Measurements from ENCODE around the gene PDGFRA.

The PDGFRA gene

DNA sequence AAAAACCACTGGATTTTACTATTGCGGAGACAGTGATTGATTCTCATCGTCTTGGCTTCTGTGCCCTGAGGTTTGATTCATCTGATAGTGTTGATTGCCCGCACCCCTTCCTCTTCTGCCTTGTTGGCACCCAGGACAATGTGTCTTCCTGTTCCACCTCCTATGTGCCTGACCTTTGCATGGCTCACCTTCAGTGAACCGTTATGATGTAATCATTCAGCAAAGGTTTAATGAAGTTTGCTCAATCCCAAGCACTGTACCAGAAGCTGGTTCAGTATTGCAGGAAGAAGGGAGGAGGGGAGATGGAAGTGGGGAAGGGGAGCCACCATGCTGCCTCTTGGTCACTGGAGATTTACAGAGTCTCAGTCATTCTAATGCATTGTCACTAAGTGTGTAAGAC lies 36.3 kb downstream of the PDGFRA start:
- DNase-seq: no peak

DNA sequence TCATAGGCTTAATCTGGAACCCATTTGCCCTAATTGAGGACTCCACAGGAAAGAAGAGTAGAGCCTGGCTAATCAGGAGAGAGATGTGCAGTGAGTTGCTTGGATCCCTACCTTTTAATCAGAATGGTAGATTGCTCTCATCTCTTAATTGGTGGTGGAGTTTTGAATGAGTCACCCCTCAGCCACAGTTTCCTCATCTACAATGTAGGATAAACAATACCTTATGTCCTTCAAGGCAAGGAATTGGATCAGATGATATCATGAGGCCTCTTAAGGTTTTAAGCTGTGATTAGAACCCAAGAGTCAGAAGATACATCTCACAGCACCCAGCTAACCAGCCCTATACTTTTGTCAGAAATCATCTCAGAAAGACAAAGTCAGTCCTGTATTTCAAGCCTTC lies 39.1 kb downstream of the PDGFRA start:
- DNase-seq: no peak

DNA sequence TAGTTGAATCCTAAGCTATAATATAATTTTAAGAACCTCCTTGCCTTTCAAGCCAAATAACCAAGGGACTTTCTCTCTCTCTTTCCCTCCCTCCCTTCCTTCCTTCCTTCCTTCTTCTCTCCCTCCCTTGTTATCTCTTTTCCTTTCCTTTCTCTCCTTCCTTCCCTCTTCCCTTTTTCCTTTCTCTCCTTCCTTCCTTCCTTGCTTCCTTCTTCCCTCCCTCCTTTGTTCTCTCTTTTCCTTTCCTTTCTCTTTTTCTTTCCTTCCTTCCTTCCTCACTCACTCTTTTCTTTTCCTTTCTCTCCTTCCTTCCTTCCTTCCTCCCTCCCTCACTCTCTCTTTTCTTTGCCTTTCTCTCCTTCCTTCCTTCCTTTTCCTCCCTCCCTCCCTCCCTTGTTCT lies 42.4 kb downstream of the PDGFRA start:
- no peak for DNase-seq

DNA sequence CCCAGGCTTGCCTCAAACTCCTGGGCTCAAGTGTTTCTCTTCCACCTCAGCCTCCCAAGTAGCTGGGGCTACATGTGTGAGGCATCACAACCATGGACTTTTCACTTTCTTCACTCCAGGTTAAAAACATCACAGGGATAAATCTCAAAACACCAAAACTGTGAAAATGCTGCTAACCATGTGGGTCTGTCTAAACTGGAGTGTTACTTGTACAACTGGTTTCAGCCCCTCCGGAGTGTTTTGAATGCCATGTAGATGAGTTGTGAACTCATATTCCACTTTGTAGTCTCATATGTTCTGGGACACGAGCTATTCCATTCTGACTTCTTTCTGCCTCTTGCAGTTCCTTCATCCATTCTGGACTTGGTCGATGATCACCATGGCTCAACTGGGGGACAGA lies 43.0 kb downstream of the PDGFRA start:
- DNase-seq: no peak

DNA sequence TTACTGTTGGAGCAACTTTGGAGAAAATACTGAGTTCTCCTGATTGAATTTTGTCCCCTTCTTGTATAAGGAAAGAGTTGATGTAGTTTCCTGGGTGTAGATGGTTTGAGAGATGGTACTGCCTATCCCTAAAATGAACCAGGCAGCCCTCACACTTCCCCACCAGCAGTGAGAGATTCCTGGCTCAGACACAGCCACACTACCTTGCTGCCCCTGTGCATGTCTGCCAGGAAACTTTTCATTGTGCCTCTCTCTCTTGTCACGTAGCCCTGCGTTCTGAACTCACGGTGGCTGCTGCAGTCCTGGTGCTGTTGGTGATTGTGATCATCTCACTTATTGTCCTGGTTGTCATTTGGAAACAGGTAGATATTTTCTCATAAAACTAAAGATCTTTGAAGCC lies 45.2 kb downstream of the PDGFRA start:
- DNase-seq: no peak

DNA sequence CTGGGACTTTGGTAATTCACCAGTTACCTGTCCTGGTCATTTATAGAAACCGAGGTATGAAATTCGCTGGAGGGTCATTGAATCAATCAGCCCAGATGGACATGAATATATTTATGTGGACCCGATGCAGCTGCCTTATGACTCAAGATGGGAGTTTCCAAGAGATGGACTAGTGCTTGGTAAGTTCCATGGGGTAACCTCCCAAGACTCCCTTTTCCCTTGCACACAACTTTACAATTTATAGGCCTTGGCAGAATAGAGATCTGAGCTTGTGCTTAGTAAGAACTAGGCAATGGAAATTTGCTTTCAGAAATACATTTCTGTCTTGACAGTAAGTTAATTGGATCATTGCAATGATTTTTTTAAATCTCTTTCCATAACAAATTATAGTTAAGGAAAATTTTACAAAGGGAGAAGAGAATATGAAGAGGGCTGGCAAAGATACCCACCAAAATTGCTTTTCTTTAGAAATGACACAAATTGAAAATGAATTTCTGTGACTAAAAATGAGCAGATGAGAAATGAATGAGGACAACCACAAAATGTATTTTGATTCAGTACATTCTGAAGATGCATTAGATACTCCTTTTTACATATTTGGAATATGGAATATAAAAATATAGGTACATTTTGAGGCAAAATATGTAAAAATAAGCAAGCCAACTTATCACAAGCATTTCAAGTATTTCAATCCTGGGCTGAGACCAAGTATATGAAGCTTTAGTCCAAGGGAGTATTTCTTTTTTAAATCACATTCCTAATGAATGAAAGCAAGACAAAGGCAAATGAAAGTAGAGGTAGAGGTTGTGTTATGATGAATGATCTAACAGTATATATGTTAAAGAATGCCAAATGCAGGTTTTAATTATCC lies 45.9 kb downstream of the PDGFRA start:
- DNase-seq: no peak

DNA sequence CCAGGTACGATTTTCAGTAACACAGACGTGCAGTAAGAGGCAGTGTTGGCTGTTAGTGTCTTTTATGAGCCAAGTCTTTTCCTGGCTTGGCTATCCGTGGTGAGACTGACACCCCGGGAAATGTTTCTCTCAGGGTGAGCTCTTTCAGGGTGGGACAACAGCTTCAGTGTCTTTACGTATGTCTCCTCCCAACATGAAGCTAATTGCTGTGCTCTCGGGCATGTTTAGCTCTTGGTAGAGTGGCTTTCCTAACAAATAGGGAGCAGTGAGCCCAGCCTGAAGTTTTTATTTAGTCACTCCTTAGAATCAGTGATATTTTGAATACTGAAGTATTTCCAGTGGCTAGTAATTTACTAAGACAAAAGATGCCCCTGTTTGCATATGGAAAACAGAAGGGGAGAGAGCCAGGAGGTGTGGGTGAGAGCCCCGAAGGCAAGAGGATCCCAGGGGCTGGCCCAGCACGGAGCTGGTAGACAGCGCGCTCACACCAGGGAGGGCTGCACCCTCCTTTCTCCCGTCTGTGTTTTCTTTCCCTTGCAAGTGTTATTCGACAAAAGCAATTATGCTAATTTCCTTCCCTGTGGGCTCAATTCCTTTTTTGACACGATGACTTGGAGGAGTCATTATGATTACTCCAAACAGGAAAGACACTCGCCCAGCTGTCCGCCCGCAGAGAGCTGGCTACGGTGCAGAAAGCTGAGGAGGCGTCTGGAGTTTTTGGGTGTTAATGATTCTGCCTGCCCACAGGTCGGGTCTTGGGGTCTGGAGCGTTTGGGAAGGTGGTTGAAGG lies 47.7 kb downstream of the PDGFRA start:
- no peak for DNase-seq

DNA sequence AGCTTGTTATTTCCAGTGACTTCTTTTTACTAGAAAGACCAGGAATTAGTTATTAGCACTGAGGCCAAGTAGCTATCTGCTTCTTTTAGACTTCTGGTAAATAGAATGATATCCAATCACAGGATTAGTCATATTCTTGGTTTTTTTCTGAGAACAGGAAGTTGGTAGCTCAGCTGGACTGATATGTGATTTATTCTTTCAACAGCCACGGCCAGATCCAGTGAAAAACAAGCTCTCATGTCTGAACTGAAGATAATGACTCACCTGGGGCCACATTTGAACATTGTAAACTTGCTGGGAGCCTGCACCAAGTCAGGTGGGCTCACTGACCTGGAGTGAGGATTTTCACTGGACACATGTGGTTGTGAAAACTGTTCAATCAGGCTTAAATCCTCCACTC lies 48.6 kb downstream of the PDGFRA start:
- no peak for DNase-seq

DNA sequence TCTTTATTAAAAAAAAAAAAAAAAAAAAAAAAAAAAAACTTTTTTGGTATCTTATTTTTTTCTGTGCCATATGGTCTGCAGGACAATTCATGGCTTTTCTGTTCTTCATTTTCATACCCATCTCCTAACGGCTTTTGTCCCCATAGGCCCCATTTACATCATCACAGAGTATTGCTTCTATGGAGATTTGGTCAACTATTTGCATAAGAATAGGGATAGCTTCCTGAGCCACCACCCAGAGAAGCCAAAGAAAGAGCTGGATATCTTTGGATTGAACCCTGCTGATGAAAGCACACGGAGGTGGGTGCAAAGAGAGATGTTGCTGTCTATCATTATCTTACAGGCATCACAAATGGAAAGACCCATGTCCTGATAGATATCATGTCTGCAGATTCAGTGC lies 49.1 kb downstream of the PDGFRA start:
- DNase-seq: no peak

DNA sequence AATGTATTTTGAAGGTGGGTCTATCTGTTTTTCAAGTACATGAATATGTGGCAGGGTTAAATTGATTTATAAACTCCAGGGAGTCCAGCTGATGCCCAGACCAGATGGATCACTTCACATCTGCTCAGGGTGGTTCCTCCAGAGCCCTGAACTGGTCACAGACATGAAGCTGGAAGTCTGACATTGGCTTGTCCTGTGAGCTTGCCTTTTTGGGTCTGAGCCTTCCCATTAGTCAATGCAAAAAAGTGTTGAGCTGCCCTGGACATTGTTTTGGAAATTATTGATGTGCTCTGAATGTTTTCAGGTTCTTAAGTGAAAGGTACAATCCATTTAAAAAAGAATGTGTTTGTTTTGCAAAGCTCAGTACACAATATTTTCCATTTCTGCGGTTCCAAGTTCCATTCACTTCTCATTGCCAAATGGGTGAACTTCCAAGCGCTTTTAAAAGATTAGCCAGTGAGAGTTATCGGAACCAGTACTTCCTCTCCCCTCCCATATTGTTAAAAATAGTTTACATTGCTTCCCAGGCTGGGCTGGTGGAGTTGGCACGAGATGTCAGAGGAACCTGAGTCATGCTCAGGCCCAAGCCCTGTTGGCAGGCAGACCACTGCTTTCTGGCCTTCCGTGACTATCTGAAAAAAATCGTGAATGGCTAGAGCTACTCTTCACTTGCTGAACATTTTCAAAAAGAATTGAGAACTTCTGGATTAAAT lies 52.1 kb downstream of the PDGFRA start:
- DNase-seq: no peak

DNA sequence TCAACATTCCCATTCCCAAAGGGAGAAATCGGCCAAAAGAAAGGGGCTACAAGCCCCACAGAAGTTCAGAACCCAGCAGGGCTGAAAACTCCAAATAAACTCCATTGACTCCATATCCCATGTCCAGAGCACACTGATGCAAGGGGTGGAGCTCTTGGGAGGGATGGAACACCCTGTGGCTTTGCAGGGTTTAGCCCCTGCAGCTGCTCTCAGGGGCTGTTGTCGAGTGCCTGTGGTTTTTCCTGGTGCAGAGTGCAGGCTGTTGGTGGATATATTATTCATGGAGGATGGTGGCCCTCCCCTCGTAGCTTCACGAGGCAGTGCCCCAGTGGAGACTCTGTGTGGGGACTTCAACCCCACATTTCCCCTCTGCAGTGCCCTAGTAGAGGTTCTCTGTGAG lies 53.7 kb downstream of the PDGFRA start:
- no peak for DNase-seq

DNA sequence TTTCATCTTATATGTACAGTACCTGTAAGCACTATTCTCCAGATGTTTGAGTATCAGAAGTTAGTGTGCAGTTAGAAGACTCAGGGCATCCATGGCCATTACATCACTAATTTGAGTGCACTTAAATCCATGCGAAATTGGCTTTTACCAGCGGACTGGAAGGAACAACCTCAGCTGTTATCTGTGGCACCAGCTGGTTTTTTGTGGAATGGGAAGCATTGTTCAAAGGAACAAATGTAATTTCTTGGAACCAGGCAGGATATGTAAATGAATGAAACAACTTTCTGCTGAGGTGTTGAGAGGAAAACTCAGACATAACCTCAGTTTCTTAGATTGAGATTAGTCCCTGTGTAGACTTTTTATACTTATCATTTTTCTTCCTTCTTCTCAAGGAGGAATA lies 60.2 kb downstream of the PDGFRA start:
- no peak for DNase-seq

DNA sequence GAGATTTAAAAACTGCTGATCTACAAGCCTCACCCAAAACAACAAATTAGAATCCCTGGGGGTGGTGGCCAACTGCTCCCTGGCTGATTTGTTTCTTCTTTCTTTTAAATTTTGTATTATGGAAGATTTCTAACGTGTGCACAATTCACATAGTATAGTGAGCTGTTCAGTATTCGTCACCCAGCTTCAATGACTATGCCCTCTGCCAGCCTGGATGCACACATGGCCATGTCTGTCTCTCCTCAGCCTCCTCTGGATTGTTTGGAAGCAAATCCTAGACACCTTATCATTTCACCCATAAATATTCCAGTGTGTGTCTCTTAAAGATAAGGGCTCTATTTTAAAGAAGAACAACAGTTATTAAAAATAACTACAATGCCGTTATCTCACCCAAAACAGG lies 61.9 kb downstream of the PDGFRA start:
- no peak for DNase-seq

DNA sequence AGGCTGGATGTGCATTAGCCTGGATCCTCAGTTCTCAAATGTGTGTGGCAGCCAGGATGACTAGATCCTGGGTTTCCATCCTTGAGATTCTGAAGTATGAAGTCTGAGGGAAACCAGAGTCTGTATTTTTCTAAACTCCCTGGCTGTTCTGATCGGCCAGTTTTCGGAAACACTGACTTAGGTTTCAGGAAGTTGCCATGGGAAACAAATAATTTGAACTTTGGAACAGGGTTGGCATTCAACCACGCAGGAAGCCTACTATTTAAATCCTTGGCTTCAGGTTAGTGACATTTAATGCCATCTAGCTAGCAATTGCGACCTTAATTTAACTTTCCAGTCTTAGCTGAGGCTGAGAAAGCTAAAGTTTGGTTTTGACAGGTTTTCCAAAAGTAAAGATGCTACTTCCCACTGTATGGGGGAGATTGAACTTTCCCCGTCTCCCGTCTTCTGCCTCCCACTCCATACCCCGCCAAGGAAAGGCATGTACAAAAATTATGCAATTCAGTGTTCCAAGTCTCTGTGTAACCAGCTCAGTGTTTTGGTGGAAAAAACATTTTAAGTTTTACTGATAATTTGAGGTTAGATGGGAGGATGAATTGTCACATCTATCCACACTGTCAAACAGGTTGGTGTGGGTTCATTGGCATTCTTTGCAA lies 67.6 kb downstream of the PDGFRA start:
- no peak for DNase-seq

DNA sequence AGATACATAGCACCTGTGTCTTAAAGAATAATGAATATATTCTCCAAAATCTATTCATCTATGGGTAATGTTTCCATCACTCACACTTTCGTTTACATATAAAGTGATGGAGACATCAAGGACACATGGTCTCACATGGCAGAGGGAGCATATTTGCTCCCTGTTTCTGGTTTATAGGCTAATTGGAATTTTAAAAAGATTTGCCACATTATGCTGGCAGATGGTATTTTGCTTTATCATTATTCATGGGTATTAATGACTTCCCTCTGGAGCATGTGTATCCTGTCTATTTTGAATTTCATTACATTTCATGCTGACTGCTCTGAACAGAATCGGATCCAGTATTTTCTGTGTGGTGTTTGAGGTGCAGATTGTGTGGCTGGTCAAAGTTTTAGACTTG lies 79.0 kb downstream of the PDGFRA start:
- DNase-seq: no peak

DNA sequence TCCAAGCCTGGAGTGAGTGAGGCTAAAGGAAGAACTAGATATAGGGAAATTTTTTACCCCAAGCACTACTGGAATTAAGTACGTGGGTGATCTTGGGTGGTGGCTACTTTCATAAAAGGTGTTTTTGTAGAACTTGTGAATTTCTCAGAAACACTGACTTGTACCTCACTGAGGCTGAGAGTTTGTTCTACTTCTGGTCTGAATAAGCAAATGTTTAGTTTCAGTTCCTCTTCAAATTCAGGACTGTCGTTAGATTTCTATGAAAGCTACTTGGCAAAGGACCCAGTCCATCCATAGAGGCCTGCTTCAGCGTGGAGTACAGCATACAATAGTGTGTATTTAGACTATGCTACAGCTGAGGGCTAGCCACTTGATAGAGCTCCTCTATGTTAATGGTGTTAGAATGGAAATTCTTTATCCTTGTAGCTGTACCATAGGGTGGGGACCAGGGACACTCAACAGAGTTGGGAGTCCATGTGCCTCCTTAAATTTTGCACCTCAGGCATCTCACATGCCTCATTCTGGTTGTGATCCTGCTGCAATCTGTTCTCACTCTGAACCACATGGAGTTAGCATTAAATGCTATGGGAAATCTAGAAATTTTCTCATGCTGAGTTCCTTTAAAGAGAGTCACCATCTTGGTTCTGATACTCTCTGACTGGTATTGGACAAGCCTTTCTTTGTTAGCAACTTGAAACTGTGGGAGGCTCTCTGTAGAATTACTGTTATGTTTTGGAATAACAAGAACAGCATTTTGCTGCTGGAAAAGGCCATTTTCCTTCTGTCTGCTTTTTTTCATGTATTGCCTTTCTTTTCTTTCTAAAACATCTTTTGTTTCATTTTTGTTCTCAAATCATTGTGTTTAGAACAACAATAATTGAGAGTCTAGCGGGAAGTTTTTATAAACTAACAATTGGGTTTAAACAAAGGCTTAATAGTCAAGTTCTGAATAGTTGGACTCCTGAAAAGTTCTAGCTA lies 86.8 kb downstream of the PDGFRA start:
- DNase-seq: no peak

DNA sequence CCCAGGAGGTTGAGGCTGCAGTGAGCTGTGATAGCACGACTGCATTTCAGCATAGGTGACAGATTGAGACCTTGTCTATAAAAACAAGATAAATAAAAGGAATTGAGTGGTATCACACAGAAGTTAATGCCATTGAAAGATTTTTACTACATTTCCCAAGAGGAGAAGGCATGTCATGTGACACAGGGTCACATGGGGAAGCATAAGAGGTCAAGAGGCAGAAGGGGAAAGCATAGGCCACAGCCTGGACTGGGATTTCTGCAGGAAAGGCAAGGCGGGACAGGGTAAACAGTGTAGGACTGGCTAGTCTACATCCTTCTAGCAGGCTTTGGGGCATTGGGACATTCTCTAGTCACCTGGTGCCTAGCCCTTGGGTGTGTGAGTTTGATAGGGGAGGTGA lies 88.6 kb downstream of the PDGFRA start:
- no peak for DNase-seq

DNA sequence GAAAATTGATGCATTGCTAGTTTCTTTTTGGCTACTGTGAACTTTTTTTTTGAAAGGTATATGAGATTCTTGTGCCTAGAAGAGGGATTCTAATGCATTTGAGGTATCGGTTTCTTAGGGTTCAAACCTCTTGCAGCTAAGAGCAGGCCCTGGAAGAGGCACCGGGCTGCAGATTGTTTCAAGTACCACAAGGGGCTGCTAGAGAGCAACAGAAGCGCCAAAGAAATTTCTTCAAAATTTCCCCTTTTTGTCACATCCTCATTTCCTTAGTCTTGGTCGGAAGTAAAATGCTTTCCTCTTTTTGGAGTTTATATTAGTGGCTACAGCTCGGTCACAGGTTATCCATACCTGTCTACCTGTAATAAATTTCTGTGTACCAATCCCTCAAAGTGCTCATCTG lies 89.8 kb downstream of the PDGFRA start:
- DNase-seq: no peak

DNA sequence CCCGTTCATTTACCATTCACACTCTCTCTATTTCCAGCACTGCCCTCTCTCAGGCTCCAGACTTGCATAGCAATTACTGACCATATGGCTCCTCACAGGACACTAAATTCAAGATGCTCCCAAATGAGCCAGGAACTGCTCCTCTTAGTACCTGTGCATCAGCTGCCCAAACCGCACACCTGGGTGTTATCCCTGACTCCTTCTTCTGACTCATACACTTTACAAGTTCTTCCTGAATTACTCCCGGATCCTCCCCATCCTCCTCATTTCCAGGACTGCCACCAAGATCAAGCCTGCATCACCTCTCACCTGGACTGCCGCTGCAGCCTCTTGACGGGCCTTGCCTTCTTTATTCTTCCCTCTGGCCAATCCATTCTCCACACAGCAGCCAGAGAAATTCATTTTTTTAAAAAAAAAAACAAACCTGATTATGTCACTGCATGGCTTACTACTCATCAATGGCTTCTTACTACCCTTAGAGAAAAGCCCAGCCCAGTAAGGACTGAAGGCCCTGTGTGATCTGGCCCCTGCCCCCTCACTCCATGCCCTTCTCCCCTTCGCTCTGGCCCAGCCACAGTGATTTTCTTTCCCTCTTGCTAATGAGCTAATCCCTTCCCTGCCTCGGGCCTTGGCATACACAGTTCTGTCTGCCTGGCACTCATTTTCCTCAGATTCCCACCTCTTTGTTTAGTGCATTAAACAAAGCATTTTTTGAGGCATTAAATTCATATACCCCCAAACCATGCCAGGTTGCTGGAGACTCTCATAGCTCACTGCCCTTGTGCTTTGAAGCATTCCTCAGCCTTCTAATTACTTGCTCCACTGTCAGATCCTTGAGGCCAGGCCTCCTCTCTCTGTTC lies 92.0 kb downstream of the PDGFRA start:
- DNase-seq: no peak

DNA sequence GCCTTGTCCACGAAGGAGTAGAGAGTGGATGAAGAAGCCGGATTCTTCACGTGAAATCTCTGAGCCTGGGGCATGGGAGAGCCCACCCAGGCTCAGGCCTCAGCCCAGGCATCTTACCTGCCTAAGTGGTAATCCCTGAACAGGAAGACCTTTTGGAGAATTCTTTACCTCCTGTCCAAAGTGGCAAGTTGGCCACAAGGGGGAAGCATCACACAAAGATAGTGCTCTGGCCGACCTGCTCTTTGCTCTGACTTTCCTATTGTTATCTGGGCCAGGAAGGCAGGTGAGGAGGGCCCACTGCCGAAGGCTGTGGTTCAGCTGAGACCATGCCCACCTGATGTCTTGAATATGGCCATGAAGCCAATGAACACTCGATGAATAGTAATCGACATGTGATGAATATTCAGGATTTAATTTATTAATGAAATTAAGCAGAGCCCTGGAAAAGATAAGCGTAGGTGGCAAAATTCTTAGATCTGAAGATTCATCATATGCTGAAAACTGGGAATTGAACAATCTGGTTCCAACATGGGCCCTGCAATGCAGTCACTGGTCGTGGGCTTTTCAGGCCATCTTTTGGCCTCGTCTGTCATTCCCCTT lies 93.8 kb downstream of the PDGFRA start:
- DNase-seq: peak; percentile 21 to 26

Measured in activated CD4-positive, alpha-beta T cell treated with anti-CD3 and anti-CD28 coated beads, Interleukin-2, amount 50 U/mL, for 4 hours (primary cell).